HG03442 (cell line): ENCODE data around the gene AKT3.
A peak's percentile ranks its signal among the peaks of the same experiment; 100 is the strongest.

Experiments
- ATAC-seq: cut with Tn5 transposase; IDR thresholded peaks from one replicate; pipeline ENCODE4 v1.9.1; 2021; ENCODE audit warnings: mild to moderate bottlenecking, moderate library complexity; ENCODE audit not compliant: unreplicated experiment

Gene AKT3

DNA sequence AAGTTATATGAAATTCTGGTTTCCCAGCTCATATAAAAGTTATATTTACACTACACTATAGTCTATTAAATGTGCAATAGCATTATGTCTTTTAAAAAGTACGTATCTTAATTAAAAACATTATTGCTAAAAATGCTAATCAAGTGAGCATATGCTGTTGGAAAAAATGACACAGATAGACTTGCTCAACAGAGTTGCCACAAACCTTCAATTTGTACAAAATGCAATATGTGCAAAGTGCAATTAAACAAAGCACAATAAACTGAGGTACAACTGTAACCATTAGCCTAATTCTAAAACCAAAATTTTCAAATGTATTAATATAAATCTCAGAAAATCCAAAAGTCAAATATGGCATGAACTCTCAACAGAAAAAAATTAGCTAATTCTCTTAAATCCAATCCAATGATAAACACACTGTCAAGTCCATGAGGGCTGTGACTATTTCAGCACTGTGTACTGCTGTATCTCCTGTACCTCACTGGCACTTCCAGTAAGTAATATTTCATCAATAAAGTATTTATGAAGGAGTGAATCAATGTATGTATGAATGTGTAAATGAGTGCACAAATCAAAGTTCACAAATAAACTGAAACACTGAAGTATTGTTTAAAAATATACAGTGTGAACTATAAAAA, 116.3 kb downstream of the AKT3 start:
- ATAC-seq: no peak

DNA sequence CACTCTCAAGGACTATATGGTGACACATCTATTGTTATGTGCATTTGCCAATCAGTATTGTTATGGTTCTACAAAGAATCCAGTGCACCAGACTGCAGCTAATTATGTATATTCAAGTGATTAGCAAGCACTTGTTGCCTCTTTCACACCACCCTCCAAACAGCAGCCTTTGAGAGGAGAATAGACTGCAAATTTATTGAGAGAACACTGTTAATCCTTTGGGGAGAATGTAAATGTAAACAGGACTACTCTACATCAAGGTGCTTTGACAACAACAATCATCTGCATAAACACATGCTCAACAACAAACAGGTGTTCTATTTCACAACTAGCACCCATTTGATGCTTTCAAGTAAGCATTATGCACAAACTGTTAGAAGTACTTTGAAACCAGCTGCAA, 117.4 kb downstream of the AKT3 start:
- no peak for ATAC-seq

DNA sequence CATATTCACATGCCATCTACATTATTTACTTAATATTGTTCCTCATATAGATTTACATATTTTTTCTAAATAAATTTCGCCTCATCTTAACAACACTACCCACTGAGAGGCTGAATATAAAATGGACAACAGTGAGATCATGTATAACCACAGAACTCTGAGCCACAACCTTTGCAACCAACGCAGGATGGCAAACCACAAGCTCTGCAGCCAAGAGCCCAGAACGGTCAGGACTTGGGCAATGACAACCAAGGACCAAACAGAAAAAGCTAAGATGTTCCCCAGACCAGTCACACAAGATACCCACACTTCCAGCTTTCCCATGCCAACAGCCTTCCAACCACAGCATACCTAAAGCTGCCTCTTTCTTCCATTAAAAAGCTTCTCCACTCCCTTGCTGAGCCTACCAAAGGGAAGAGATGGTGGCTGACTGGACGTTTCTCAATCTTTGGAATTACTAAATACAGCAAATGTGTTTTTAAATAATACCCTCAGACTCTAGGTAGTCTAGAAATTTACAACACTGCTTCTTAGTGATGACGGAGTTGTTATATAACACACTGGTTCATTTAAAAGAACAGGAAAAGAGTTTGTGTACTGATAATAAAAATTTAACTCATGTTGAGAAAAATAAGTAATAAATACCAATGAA, 117.9 kb downstream of the AKT3 start:
- no peak for ATAC-seq

DNA sequence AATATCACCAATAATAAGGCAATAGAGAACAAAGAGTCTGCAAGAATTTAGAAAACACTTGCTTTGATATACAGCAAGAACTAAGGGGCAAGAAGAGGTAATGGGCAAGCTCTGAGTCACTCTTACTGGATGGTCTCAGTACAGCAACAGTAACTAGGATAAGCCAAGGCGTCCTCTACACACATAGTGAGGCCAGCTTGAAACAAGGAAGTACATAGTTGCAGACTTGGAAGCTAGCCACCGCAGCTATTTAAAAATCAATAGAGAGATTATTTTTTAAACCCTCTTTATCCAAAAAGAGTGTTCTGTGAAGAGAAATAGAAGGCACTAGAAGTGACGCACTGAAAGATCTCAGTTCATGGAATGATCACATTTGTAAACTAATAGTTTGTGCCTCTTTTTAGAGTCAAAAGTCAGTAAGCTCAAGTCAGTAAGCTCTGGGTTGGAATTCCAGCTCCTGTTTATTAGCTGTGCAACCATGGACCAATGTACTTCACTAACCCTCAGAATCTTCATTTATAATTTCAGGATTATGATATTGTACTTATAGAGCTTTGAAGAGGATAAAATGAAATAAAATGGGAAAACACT, 118.6 kb downstream of the AKT3 start:
- no peak for ATAC-seq

DNA sequence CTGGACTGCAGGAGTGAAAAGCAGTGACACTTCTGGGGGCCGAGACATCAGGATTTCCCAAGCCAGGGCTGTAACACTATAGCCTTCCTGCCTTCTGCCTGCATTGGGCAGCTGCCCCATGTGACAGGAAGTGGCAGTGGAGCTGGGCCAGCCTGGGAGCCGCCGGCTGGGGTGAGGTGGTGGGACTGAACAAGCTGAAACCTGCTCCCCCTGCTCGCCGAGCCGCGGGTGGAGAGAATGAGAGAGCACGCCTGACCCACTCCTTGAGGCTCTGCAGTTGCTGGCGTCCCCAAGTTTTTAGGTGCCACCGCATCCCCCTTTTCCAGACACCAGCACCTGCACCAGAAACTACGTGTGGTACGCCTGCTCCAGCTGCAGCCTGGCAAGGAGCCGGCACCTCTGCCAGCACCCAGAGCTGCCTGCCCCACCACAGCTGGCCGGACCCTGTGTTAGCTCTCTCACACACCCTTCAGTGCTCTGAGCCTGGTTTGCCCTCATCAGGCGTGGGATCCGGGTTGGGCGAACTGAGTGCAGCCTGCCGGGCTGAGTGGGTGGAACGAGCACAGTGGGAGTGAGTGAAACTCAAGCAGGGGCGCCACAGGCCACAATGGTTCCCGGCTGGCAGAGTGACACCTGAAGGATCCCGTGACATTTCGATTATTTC, 119.4 kb downstream of the AKT3 start:
- no peak for ATAC-seq

DNA sequence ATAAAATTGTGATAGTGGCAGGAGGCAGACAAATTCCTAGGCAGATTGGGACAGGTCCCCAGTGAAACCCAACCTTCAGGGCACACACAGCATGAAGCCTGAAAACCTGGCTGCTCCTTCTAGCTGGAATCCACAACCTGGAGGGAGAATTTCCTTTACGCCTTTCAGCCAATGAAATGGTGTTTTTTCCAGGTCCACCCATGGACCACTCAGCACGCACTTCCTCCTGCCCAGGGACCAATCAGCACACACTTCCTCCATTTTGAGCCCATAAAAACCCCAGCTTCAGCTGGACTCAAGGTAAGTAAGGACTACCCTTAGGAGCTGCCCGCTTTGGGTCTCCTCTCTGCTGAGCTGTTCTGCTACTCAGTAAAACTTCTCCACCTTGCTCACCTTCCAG, 120.1 kb downstream of the AKT3 start:
- ATAC-seq: no peak

DNA sequence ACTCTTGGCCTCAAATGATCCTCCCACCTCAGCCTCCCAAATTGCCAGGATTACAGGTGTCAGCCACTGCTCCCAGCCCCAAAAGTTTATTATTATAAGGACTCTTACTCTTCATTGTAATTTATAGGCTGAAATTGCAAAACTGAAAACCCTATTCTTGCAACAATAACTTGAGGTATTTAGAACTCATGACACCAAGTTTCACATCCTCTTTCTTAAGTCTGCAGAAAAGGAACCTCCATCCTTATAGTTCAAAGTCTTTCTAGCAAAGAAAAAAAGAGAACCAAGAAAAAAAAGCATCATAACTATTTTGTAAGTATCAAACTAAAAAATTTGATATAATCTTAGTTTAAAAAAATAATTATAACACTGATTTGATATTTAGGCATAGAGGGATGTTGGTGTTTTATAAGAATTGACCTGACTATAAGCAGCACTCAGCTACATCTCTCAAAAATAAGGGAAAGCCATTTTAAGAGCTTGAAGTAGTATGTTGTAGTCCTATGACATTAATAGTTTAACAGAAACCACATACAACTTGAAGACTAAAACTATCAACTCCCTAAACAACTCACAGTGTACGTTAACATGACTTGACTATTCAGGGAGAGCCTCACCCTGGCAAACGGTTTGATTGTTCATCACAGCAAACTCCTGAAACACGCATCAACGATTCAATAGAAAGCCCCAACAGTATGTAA, 122.4 kb downstream of the AKT3 start:
- ATAC-seq: peak; percentile 79

DNA sequence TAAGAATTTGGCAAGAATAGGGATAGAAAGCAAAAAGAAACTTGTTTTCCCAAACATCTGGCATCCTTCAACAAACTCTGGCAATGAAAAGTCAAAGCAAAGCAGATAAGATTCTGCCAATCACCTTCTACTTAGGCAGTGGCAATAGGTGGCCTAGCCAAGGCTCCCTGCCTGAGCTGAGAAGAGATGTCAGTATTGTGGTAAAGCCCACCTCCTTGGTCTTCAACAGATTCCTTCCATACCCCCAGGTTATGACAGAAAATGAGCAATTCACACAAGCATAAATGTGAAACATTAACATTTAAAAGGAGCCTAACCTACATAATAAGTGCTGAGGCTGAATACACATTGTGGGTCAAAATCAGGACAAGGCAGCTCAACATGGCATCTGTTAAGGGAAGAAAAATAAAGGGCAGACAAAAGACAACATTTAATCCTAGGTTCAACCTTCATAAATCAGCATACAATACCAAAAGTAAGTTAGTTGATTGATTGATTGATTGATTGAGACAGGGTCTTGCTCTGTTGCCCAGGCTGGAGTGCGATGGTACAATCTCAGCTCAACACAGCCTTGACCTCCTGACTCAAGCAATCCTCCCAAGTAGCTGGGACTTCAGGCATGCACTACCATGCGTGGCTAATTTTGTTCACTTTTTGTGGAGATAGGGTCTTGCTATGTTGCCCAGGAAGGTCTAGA, 123.1 kb downstream of the AKT3 start:
- peak; percentile 19 for ATAC-seq

DNA sequence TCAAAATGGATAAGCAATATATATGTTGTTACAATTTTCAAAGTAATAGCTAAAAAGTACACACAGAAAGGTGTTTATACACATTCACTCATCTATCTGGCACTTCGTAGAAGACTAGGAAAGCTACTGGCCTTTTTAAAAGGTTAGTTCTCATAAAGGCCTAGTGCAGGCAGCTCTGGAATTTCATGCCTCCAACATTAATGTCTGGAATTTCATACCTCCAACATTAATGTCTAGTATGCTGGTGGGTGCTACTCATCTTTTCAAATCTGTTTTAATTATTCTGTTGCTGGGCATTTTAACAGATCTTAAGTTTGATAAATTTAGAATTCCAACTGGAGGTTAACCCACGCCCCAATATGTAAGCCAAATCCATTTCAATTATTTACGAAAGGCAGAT, 124.2 kb downstream of the AKT3 start:
- ATAC-seq: no peak

DNA sequence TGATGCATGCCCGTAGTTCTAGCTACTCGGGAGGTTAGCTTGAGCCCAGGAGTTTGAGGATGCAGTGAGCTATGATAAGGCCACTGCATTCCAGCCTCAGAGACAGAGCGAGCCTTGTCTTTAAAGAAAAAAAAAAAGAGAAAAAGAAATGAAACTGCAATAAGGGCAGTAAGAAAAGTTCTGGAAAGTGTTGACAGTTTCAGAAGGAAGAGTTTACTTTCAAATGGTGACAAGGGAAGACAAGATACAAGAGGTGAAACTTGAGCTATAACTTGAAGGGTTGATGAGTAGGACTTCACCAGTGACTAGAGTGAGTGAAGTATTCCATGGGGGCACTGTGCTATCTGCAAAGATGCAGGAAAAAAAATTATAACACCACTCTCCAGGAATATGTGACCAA, 125.0 kb downstream of the AKT3 start:
- ATAC-seq: no peak

DNA sequence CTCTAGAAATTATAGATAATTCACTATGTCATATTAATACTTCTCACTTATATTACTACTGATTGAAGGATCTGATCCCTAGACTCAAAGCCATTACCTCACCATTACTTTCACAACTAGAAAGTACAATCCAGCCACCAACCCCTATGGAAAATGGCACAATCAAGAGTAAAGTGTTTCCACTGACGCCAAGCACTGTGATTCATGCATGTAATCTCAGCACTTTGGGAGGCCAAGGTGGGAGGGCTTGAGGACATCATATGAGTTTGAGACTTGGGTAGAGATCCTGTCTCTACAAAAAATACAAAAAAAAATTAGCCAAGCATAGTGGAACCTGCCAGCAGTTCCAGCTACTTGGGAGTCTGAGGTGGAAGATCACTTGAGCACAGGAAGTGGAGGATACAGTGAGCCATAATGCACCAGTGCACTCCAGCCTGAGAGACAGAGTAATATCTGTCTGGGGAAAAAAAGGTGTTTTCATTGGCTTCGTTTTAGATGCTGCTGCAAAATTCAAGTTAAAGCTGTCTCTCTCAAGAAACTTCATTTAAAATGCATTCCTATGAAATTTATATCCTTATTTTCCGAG, 126.5 kb downstream of the AKT3 start:
- ATAC-seq: no peak

DNA sequence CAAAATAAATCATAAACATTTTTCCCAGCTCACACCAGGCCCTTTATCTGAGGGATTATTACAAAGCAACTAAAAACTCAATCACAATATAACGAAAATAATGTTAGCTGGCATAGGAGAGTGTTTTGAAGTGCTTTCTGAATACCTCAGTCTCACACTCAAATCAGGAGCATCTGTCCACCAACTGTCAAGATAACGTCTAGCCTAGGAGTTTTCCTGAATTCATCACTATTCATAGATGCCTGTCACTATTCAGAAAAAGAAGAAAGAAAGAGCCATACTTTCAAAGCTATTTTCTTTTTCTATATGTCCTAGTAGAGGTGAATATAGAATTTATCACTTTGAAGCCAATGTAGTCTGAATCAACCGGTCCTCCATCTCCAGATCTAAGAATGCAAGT, 127.0 kb downstream of the AKT3 start:
- ATAC-seq: no peak

DNA sequence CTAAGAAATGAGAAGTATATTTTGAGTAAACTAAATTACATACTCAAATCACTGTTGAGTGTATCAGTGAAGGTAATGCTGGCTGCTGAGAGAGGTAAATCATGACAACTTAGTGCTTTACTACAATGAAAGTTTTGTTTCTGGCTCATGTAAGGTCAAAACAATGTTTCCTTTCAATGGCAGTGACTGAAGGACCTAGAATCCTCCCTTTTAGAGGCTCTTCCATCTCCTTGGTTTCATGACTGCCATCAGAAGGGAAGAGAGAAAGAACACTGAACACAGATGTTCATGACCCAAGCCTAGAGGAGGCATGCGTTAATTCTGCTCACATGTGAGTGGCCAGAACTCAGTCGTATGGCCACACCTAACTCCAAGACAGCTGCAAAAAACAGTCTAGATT, 130.6 kb downstream of the AKT3 start:
- ATAC-seq: no peak

DNA sequence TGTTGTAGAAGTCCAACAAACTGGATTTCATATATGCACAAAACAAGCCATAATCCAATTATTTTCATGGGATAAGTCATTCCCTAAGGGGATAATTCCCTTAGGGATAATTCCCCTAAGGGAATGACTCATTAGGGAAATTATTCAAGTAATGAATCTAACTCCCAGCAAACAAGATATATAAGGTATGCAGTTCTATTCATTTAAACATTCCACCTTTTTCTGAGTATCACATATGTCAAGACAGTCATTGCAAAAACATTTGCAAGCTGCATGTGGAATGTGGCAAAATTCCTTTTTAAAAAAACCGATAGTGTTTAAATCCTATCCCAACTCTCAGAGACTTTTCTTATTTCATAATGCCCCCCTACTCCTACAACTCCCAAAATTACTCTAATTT, 131.2 kb downstream of the AKT3 start:
- ATAC-seq: no peak

DNA sequence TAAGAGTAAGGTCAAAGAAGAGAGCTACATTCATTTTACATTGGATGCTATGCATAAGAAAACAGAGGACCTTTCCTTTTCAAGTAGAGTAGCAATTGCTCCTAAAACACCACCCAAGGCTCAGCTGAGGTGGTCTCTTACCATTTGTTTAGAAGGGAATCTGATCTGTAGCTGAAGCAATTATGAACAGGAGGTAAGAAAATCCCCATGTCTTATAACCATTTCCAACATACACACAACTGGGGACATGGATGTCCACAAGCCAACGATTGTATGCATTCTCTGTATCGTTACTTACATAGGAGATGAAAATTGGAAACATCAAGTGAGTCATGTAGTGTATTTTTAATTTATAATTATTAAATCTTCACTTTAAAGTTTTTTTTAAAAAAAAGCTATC, 132.0 kb downstream of the AKT3 start:
- ATAC-seq: no peak

DNA sequence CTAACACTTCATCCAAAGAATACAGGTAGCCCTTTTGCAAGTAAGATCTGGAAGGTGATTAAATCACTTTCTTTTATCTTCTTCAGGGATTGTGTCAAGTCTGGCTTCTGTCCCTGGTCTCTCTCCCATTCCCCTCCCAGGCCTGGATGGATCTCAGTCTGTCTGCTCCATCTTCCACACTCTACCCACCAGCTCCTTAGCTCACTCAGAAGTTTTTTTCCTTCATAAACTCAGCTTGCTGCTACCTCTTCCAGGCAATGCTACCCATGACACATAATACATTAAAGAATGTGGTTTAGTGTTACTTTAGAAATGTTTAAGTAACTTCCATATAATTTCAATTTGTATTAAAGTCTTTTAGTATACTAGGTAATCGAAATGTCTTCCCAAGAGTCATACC, 133.1 kb downstream of the AKT3 start:
- ATAC-seq: no peak

DNA sequence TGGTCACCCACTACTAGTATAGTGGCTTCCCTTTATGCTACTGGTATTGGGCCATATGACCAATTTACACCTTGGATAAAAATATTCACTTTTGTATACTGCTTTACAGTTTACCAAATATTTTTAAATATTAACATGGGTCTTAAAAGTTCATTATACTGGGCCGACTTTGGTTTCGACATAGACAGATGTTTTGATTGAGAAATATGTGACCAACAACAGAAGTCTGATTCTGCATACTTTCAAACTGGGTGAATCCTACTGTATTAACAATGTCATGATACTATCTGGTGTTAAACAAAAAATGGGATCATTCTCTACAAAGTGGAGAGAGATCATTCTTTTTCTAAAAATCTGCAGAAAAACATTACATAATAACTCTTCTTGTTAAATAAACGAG, 134.8 kb downstream of the AKT3 start:
- no peak for ATAC-seq

DNA sequence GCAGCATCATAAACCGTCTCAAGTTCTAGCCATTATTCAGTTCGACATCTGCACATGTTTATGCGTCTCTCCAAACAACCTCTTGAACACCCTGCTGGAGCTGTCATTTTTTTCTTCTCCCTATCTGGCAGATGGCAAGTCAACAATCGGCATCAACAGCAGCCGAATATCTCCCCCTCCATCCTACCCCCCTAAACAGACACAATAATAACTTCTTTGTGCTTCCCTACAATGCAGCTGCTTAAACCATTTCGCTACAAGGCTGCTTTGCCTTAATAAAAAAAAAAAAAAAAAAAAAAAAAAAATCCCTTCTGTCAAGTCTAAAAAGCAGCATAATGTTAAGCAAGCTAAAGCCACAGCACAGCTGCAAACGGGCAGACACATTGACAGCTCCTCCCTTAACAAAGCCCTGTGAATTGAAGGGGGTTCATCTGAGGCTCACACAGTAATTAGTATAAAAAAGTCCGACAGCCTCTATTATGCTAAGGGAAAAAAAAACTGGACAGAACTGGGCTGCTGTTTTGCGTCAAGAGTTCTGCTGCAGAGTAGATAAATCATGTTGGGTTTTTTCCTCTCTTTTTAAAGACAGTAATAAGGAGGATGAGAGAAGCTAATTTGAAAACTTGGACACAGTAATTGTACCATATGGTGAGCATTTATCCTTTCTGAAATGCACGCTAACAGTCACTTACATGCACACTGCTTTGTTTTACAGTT, 136.4 kb downstream of the AKT3 start:
- no peak for ATAC-seq

DNA sequence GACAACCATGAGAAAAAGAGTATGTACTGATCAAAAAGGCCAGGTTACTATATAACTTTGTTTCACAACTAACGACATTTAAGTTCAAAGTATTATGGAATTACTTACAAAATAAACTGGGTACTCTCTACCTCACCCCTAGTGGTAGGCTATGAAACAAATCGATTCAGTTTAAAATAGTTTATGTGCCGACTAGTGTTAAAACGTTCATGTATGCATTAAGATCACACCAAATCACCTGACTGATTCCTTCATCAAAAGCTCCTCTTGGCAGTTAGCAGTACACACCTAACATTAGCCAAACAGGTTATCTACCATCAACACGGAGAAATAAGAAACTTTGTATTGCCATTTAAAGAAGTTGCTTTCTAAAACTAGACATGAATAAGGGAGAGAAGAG, 137.1 kb downstream of the AKT3 start:
- ATAC-seq: no peak

DNA sequence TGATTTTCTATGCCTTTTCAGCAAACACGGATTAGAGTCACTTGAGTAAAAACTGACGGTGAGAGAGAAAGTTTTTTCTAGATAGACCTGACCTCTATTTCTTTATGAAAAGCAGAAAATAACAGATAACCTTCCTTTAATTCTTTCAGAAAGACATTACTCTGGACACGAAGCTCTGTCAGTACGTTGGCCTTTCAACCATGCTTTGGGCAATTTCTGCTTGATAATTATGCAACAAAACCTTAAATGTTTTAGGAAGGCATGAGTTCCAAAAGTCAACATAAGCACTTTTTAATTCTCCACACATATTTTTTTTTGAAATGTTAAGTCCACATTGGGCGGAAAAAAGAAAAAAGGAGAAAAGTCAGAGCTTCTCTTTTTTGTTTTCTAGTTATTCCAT, 137.8 kb downstream of the AKT3 start:
- no peak for ATAC-seq
